ENCODE data around the gene LRRC8B. TPM values are rescaled to one million over a fixed set of nuclear protein-coding genes. Genes with fewer than 3 reads are reported as not detected.

Gene LRRC8B
- total and polyA plus RNA-seq, 9 of the 15 experiments (the other 6 are each of a cell fraction or from before 2014, with no cell fraction given): 4.3 to 43.7 (median 14.4) TPM

DNA sequence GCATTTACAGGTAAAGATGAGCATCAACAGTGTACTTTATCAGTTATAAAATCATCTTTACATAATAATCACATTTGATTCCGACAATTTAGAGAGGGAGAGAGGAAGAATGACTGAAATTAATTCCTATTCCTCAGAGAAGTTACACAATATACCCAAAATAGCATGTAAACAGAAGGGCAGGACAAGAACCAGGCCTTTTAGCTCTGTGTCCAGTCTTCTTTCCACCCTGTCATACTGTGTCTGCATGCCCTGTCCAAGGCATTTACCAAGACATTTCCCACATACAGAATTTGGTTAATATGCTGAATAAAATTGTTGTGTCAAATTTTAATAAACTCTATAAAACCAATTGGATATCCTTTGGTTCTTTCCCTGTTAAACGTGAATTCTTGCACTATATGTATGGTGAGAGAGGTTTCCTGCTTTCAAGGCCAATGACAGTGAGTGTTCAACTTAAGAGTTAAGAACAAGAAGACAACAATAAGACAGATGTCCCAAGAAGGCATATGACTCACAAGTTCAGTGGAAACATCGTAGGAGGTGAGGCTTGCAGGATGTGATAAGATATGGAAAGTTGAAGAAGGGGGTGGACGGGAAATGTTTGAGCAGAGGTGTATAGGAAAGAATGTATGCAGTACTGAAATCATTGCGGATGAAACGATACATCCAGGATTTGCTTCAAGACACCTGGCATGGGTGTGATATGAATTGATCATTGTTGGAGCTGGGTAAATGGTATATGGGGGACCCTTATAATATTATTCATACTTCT, 20.8 kb downstream of the LRRC8B start (continued):
- TF ChIP-seq SAP30 (IDR thresholded peaks at IDR 0.05; ENCODE audit: borderline replicate concordance, insufficient read depth, low read depth, low read length, poor library complexity, severe bottlenecking) (no peak), ZNF444 (CRISPR knock-in tag; IDR thresholded peaks at IDR 0.05) (peak; percentile 81; the same call in 1 of the 2 replicates), CBX3 (IDR thresholded peaks at IDR 0.05; ENCODE audit: borderline replicate concordance in 1 of 2, low read length in 2 of 2) (peak in 1 of 2 experiments; percentile 88; a peak in 2 of 3 replicates), BRD9 (IDR thresholded peaks at IDR 0.05; ENCODE audit: low read depth, partially characterized antibody) (peak; percentile 99), ZNF583 (CRISPR knock-in tag; IDR thresholded peaks at IDR 0.05) (0 out of 2 replicates have a peak, but pooled peaks have one; percentile 62), NONO (IDR thresholded peaks at IDR 0.05; ENCODE audit: low read depth in 2 of 2, low read length in 1 of 2) (peak in 1 of 2 experiments; percentile 78; a peak in 2 of 4 replicates), POLR2AphosphoS5 (IDR thresholded peaks at IDR 0.05; ENCODE audit: control insufficient read depth, insufficient read depth, low read depth, low read length) (peak; percentile 97), ARID1B (IDR thresholded peaks at IDR 0.05) (peak; percentile 100), ZNF140 (CRISPR knock-in tag; IDR thresholded peaks at IDR 0.05) (no peak), ZSCAN29 (IDR thresholded peaks at IDR 0.05) (peak; percentile 71; the same call in 1 of the 2 replicates), RBM34 (IDR thresholded peaks at IDR 0.05; ENCODE audit: borderline replicate concordance, insufficient read depth, low read length) (no peak), MECOM (CRISPR knock-in tag; IDR thresholded peaks at IDR 0.05) (peak; percentile 78), JUNB (CRISPR knock-in tag; conservative IDR thresholded peaks at IDR 0.05) (peak; percentile 94), NCOA6 (IDR thresholded peaks at IDR 0.05) (no peak), AFF1 (IDR thresholded peaks at IDR 0.05; ENCODE audit: low read depth in 1 of 2, partially characterized antibody in 2 of 2) (peak; percentile 82 to 96), GTF2E2 (tag; IDR thresholded peaks at IDR 0.05) (no peak), ZBTB34 (CRISPR knock-in tag; IDR thresholded peaks at IDR 0.05) (no peak)
- TF ChIP-seq, protein P1, sequence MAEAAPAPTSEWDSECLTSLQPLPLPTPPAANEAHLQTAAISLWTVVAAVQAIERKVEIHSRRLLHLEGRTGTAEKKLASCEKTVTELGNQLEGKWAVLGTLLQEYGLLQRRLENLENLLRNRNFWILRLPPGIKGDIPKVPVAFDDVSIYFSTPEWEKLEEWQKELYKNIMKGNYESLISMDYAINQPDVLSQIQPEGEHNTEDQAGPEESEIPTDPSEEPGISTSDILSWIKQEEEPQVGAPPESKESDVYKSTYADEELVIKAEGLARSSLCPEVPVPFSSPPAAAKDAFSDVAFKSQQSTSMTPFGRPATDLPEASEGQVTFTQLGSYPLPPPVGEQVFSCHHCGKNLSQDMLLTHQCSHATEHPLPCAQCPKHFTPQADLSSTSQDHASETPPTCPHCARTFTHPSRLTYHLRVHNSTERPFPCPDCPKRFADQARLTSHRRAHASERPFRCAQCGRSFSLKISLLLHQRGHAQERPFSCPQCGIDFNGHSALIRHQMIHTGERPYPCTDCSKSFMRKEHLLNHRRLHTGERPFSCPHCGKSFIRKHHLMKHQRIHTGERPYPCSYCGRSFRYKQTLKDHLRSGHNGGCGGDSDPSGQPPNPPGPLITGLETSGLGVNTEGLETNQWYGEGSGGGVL (CRISPR knock-in tag; IDR thresholded peaks at IDR 0.05): no peak
- TF ChIP-seq, protein P2, sequence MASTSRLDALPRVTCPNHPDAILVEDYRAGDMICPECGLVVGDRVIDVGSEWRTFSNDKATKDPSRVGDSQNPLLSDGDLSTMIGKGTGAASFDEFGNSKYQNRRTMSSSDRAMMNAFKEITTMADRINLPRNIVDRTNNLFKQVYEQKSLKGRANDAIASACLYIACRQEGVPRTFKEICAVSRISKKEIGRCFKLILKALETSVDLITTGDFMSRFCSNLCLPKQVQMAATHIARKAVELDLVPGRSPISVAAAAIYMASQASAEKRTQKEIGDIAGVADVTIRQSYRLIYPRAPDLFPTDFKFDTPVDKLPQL (IDR thresholded peaks at IDR 0.05; ENCODE audit: extremely low read depth, insufficient read length): no peak
